ENCODE results near the gene SLFN14.
A peak's percentile ranks its signal among the peaks of the same experiment; 100 is the strongest.

The SLFN14 gene

GRCh38 chr17:35553310-35553709 lies 7.3 kb downstream of the SLFN14 start:
- no peak overlapping the region for H2AFZ ChIP-seq (ENCODE audit: low read depth, low read length)
- H3K9ac ChIP-seq (ENCODE audit: low read length): no peak overlapping the region
- no peaks in the 10 kb centered on the region for H3K36me3 ChIP-seq (replicated peaks; ENCODE audit: low read depth, low read length)
- TF ChIP-seq EZH2phosphoT487 (IDR thresholded peaks at IDR 0.05; ENCODE audit: low read depth) (no peak), CTCF (IDR thresholded peaks at IDR 0.05; ENCODE audit: low read depth, low read length) (no peak)
- H4K20me1 ChIP-seq (ENCODE audit: insufficient read depth, low read length): no peaks in the 10 kb centered on the region
- no peak overlapping the region for H3K27ac ChIP-seq (ENCODE audit: low read length)
- H3K9me3 ChIP-seq (ENCODE audit: insufficient read depth, low read length): no peaks in the 10 kb centered on the region
- H3K4me2 ChIP-seq (ENCODE audit: low read length): no peak overlapping the region
- H3K4me3 ChIP-seq (ENCODE audit: low read length): no peak overlapping the region
- no peaks in the 10 kb centered on the region for H3K79me2 ChIP-seq (ENCODE audit: low read length)
- H3K4me1 ChIP-seq (ENCODE audit: low read length): peaks cover 6% of the 10 kb centered on the region
- peaks cover 17% of the 10 kb centered on the region; the same call in 1 of the 2 replicates for H3K27me3 ChIP-seq (ENCODE audit: low read depth, low read length)

- Histone ChIP-seq H3K79me2 (ENCODE audit: low read length) (no peaks in the 10 kb centered on the region), H2AFZ (ENCODE audit: low read depth, low read length) (no peak overlapping the region), H3K9me3 (ENCODE audit: insufficient read depth, low read length) (no peaks in the 10 kb centered on the region), H3K4me2 (ENCODE audit: low read length) (no peak overlapping the region), H3K27ac (ENCODE audit: low read length) (no peak overlapping the region), H3K4me3 (ENCODE audit: low read length) (no peak overlapping the region), H3K4me1 (ENCODE audit: low read length) (peaks cover 35% of the 10 kb centered on the region), H3K36me3 (replicated peaks; ENCODE audit: low read depth, low read length) (no peaks in the 10 kb centered on the region), H3K27me3 (ENCODE audit: low read depth, low read length) (peaks cover 14% of the 10 kb centered on the region; the same call in 1 of the 2 replicates), H4K20me1 (ENCODE audit: insufficient read depth, low read length) (no peaks in the 10 kb centered on the region), H3K9ac (ENCODE audit: low read length) (no peak overlapping the region)
- TF ChIP-seq CTCF (IDR thresholded peaks at IDR 0.05; ENCODE audit: low read depth, low read length) (no peak), EZH2phosphoT487 (IDR thresholded peaks at IDR 0.05; ENCODE audit: low read depth) (no peak)
Observed at GRCh38 chr17:35548978-35549377, 11.6 kb downstream of the SLFN14 start.

GRCh38 chr17:35548208-35548810 lies 12.3 kb downstream of the SLFN14 start:
- H3K9me3 ChIP-seq (ENCODE audit: insufficient read depth, low read length): no peaks in the 10 kb centered on the region
- no peak overlapping the region for H3K4me3 ChIP-seq (ENCODE audit: low read length)
- H3K27ac ChIP-seq (ENCODE audit: low read length): no peak overlapping the region
- H3K4me2 ChIP-seq (ENCODE audit: low read length): no peak overlapping the region
- H3K9ac ChIP-seq (ENCODE audit: low read length): no peak overlapping the region
- no peak for TF ChIP-seq EZH2phosphoT487 (IDR thresholded peaks at IDR 0.05; ENCODE audit: low read depth)
- no peak for TF ChIP-seq CTCF (IDR thresholded peaks at IDR 0.05; ENCODE audit: low read depth, low read length)
- no peaks in the 10 kb centered on the region for H3K79me2 ChIP-seq (ENCODE audit: low read length)
- no peaks in the 10 kb centered on the region for H3K36me3 ChIP-seq (replicated peaks; ENCODE audit: low read depth, low read length)
- no peak overlapping the region for H2AFZ ChIP-seq (ENCODE audit: low read depth, low read length)
- peaks cover 37% of the 10 kb centered on the region for H3K4me1 ChIP-seq (ENCODE audit: low read length)
- H4K20me1 ChIP-seq (ENCODE audit: insufficient read depth, low read length): no peaks in the 10 kb centered on the region
- peaks cover 14% of the 10 kb centered on the region; the same call in 1 of the 2 replicates for H3K27me3 ChIP-seq (ENCODE audit: low read depth, low read length)

- Histone ChIP-seq H4K20me1 (ENCODE audit: insufficient read depth, low read length) (no peaks in the 10 kb centered on the region), H2AFZ (ENCODE audit: low read depth, low read length) (no peak overlapping the region)
- no peak for TF ChIP-seq CTCF (IDR thresholded peaks at IDR 0.05; ENCODE audit: low read depth, low read length)
- no peak for TF ChIP-seq EZH2phosphoT487 (IDR thresholded peaks at IDR 0.05; ENCODE audit: low read depth)
Observed at GRCh38 chr17:35546487-35546886, 14.1 kb downstream of the SLFN14 start.

More at GRCh38 chr17:35546487-35546886, 14.1 kb downstream of the SLFN14 start:
- Histone ChIP-seq H3K9me3 (ENCODE audit: insufficient read depth, low read length) (no peaks in the 10 kb centered on the region), H3K9ac (ENCODE audit: low read length) (no peak overlapping the region; the same call in 1 of the 2 replicates), H3K36me3 (replicated peaks; ENCODE audit: low read depth, low read length) (no peaks in the 10 kb centered on the region), H3K4me3 (ENCODE audit: low read length) (peak overlapping the region; percentile 6; the same call in 1 of the 2 replicates), H3K79me2 (ENCODE audit: low read length) (no peaks in the 10 kb centered on the region), H3K27ac (ENCODE audit: low read length) (peak overlapping the region; percentile 86), H3K27me3 (ENCODE audit: low read depth, low read length) (peaks cover 8% of the 10 kb centered on the region; the same call in 1 of the 2 replicates), H3K4me1 (ENCODE audit: low read length) (peaks cover 41% of the 10 kb centered on the region), H3K4me2 (ENCODE audit: low read length) (peak overlapping the region; percentile 58)
